ENCODE data around the gene TERB1. TPM values are rescaled to one million over a fixed set of nuclear protein-coding genes. Genes with fewer than 3 reads are reported as not detected.

TERB1 gene
- total RNA-seq, 1 experiment from 2014 or later, result not detected

GRCh38 chr16:66790130-66790733 is 11.2 kb downstream of the TERB1 start (continued):
- TF ChIP-seq, protein P1, sequence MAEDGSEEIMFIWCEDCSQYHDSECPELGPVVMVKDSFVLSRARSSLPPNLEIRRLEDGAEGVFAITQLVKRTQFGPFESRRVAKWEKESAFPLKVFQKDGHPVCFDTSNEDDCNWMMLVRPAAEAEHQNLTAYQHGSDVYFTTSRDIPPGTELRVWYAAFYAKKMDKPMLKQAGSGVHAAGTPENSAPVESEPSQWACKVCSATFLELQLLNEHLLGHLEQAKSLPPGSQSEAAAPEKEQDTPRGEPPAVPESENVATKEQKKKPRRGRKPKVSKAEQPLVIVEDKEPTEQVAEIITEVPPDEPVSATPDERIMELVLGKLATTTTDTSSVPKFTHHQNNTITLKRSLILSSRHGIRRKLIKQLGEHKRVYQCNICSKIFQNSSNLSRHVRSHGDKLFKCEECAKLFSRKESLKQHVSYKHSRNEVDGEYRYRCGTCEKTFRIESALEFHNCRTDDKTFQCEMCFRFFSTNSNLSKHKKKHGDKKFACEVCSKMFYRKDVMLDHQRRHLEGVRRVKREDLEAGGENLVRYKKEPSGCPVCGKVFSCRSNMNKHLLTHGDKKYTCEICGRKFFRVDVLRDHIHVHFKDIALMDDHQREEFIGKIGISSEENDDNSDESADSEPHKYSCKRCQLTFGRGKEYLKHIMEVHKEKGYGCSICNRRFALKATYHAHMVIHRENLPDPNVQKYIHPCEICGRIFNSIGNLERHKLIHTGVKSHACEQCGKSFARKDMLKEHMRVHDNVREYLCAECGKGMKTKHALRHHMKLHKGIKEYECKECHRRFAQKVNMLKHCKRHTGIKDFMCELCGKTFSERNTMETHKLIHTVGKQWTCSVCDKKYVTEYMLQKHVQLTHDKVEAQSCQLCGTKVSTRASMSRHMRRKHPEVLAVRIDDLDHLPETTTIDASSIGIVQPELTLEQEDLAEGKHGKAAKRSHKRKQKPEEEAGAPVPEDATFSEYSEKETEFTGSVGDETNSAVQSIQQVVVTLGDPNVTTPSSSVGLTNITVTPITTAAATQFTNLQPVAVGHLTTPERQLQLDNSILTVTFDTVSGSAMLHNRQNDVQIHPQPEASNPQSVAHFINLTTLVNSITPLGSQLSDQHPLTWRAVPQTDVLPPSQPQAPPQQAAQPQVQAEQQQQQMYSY (CRISPR knock-in tag; IDR thresholded peaks at IDR 0.05), result no peak

GRCh38 chr16:66787427-66787826 is 14.0 kb downstream of the TERB1 start:
- POLR2A ChIA-PET, result no interaction called here
- H3K36me3 Mint-ChIP-seq, result no peaks in the 10 kb centered on the region
- H3K4me1 Mint-ChIP-seq, result no peaks in the 10 kb centered on the region
- TF ChIP-seq RELA (CRISPR knock-in tag; IDR thresholded peaks at IDR 0.05; ENCODE audit: borderline replicate concordance) (no peak), OVOL2 (CRISPR knock-in tag; IDR thresholded peaks at IDR 0.05; ENCODE audit: borderline replicate concordance) (no peak), PRRX2 (CRISPR knock-in tag; IDR thresholded peaks at IDR 0.05) (no peak), MAX (CRISPR knock-in tag; IDR thresholded peaks at IDR 0.05) (no peak)
- TF ChIP-seq, protein P2, sequence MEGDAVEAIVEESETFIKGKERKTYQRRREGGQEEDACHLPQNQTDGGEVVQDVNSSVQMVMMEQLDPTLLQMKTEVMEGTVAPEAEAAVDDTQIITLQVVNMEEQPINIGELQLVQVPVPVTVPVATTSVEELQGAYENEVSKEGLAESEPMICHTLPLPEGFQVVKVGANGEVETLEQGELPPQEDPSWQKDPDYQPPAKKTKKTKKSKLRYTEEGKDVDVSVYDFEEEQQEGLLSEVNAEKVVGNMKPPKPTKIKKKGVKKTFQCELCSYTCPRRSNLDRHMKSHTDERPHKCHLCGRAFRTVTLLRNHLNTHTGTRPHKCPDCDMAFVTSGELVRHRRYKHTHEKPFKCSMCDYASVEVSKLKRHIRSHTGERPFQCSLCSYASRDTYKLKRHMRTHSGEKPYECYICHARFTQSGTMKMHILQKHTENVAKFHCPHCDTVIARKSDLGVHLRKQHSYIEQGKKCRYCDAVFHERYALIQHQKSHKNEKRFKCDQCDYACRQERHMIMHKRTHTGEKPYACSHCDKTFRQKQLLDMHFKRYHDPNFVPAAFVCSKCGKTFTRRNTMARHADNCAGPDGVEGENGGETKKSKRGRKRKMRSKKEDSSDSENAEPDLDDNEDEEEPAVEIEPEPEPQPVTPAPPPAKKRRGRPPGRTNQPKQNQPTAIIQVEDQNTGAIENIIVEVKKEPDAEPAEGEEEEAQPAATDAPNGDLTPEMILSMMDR (IDR thresholded peaks at IDR 0.05), result no peak
- no peak overlapping the region for H3K27ac Mint-ChIP-seq
- CTCF ChIA-PET, result no interaction called here
- ATAC-seq (no peak), DNase-seq (ENCODE audit: low spot score) (no peak)
- H3K9me3 Mint-ChIP-seq, result no peaks in the 10 kb centered on the region
- no peak overlapping the region for H3K4me3 Mint-ChIP-seq
- H3K27me3 Mint-ChIP-seq (ENCODE audit: low read depth), result no peaks in the 10 kb centered on the region; the same call in 1 of the 2 replicates

DNA sequence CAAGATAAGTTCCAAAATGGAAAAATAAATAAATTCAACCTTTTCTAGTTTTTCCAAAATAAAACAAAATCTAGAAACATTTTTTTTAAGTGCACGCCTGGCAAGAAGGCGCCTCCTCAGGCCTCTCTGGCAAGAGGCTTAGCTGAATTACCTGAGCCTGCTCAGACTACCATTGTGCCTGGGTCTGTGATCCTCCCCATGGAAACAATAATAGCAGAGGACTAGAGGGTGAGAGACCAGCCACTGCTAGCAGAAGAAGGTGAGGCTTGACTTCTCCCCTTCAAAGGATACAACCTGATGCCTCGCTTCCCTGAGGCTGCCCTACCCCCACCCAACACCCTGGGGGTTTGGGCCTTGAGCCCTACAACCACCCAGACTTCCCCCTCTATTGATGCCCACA is 14.8 kb downstream of the TERB1 start:
- TF ChIP-seq, protein P3, sequence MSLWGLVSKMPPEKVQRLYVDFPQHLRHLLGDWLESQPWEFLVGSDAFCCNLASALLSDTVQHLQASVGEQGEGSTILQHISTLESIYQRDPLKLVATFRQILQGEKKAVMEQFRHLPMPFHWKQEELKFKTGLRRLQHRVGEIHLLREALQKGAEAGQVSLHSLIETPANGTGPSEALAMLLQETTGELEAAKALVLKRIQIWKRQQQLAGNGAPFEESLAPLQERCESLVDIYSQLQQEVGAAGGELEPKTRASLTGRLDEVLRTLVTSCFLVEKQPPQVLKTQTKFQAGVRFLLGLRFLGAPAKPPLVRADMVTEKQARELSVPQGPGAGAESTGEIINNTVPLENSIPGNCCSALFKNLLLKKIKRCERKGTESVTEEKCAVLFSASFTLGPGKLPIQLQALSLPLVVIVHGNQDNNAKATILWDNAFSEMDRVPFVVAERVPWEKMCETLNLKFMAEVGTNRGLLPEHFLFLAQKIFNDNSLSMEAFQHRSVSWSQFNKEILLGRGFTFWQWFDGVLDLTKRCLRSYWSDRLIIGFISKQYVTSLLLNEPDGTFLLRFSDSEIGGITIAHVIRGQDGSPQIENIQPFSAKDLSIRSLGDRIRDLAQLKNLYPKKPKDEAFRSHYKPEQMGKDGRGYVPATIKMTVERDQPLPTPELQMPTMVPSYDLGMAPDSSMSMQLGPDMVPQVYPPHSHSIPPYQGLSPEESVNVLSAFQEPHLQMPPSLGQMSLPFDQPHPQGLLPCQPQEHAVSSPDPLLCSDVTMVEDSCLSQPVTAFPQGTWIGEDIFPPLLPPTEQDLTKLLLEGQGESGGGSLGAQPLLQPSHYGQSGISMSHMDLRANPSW (CRISPR knock-in tag; conservative IDR thresholded peaks at IDR 0.05; ENCODE audit: low read depth), result no peak
- TF ChIP-seq ETV6 (CRISPR knock-in tag; IDR thresholded peaks at IDR 0.05), result no peak
- TF ChIP-seq, protein P4, sequence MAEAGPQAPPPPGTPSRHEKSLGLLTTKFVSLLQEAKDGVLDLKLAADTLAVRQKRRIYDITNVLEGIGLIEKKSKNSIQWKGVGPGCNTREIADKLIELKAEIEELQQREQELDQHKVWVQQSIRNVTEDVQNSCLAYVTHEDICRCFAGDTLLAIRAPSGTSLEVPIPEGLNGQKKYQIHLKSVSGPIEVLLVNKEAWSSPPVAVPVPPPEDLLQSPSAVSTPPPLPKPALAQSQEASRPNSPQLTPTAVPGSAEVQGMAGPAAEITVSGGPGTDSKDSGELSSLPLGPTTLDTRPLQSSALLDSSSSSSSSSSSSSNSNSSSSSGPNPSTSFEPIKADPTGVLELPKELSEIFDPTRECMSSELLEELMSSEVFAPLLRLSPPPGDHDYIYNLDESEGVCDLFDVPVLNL (CRISPR knock-in tag; IDR thresholded peaks at IDR 0.05; ENCODE audit: borderline replicate concordance, low read depth), result no peak
- TF ChIP-seq, protein P5, sequence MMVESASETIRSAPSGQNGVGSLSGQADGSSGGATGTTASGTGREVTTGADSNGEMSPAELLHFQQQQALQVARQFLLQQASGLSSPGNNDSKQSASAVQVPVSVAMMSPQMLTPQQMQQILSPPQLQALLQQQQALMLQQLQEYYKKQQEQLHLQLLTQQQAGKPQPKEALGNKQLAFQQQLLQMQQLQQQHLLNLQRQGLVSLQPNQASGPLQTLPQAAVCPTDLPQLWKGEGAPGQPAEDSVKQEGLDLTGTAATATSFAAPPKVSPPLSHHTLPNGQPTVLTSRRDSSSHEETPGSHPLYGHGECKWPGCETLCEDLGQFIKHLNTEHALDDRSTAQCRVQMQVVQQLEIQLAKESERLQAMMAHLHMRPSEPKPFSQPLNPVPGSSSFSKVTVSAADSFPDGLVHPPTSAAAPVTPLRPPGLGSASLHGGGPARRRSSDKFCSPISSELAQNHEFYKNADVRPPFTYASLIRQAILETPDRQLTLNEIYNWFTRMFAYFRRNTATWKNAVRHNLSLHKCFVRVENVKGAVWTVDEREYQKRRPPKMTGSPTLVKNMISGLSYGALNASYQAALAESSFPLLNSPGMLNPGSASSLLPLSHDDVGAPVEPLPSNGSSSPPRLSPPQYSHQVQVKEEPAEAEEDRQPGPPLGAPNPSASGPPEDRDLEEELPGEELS (CRISPR knock-in tag; IDR thresholded peaks at IDR 0.05), result no peak
- TF ChIP-seq ZNF138 (CRISPR knock-in tag; conservative IDR thresholded peaks at IDR 0.05), result no peak
- TF ChIP-seq GTF2I (CRISPR knock-in tag; conservative IDR thresholded peaks at IDR 0.05), result no peak
- Mint-ChIP-seq H3K27me3 (ENCODE audit: low read depth) (no peaks in the 10 kb centered on the region; the same call in 1 of the 2 replicates), H3K9me3 (no peaks in the 10 kb centered on the region), H3K4me3 (no peak overlapping the region), H3K27ac (no peak overlapping the region), H3K4me1 (no peaks in the 10 kb centered on the region), H3K36me3 (no peaks in the 10 kb centered on the region)
- POLR2A ChIA-PET, result no interaction called here
- ATAC-seq (peak; percentile 65), DNase-seq (ENCODE audit: low spot score) (no peak)
- CTCF ChIA-PET, result interaction anchor here (0.7 kb wide), 1 partner anchor 238 kb away, joined by 3 read pairs; no protein-coding TSS in a partner anchor

Measured in WTC11 (cell line).